PC-3 (cell line): ENCODE measurements around the gene SNX13. TPM values are rescaled to one million over a fixed set of nuclear protein-coding genes. Genes with fewer than 3 reads are reported as not detected.
A peak's percentile ranks its signal among the peaks of the same experiment; 100 is the strongest.

ENCODE experiments used
- ATAC-seq: fragments of 200-7000 bp; cut with Tn5 transposase; 2 replicates; pipeline ENCODE4 v1.9.1; 2020; ENCODE audit warnings: mild to moderate bottlenecking, moderate library complexity
- BruUV-seq: library from RNA; stranded (reverse); fragments of 400-500 nt; replicated peaks from 2 replicates; lab custom pipeline; 2021; lab: Mats Ljungman, UMichigan
- CTCF ChIA-PET: fragments of 300-600 bp; sonication (Branson Sonifier 250); formaldehyde crosslinking; loops from one replicate; lab custom pipeline; 2022; ENCODE audit warnings: antibody characterized with exemption; lab: Charles Lee
- POLR2A ChIA-PET: fragments of 300-600 bp; sonication (Branson Sonifier 250); formaldehyde crosslinking; loops from one replicate; lab custom pipeline; 2022; ENCODE audit warnings: antibody characterized with exemption; ENCODE audit not compliant: unreplicated experiment; lab: Charles Lee
- DNase-seq: peaks from one replicate; pipeline ENCODE4 v3.0.0-alpha.2; 2015
- H2AFZ ChIP-seq: fragments of 300-600 bp; sonication (generic); 2 replicates; pipeline ENCODE4 v1.6.0; 2016; ENCODE audit warnings: antibody characterized with exemption, low read length
- H3F3A ChIP-seq: fragments of 300-600 bp; sonication (generic); one replicate; pipeline ENCODE4 v1.6.0; 2017; ENCODE audit warnings: antibody characterized with exemption, low read length, control low read depth, mild to moderate bottlenecking; ENCODE audit not compliant: unreplicated experiment
- H3K27ac ChIP-seq: fragments of 300-600 bp; sonication (generic); 2 replicates; pipeline ENCODE4 v1.5.1; 2016; ENCODE audit warnings: mild to moderate bottlenecking, low read length
- H3K27me3 ChIP-seq: fragments of 300-600 bp; sonication (generic); 2 replicates; pipeline ENCODE4 v1.6.1; 2016; ENCODE audit warnings: low read length, mixed read lengths
- H3K36me3 ChIP-seq: fragments of 300-600 bp; sonication (generic); 2 replicates; pipeline ENCODE4 v1.6.1; 2016; ENCODE audit warnings: low read depth, mixed run types, low read length, mixed read lengths
- H3K4me1 ChIP-seq: fragments of 300-600 bp; sonication (generic); 2 replicates; pipeline ENCODE4 v1.5.1; 2016; ENCODE audit warnings: low read length; ENCODE audit not compliant: insufficient read depth
- H3K4me2 ChIP-seq: fragments of 300-600 bp; sonication (generic); 2 replicates; pipeline ENCODE4 v1.6.0; 2016; ENCODE audit warnings: low read length
- H3K4me3 ChIP-seq: fragments of 300-600 bp; sonication (generic); 2 replicates; pipeline ENCODE4 v1.5.1; 2016; ENCODE audit warnings: mild to moderate bottlenecking, low read length, mixed read lengths
- H3K79me2 ChIP-seq: fragments of 300-600 bp; sonication (generic); 2 replicates; pipeline ENCODE4 v1.6.1; 2017; ENCODE audit warnings: low read length, mixed read lengths
- H3K9ac ChIP-seq: fragments of 300-600 bp; sonication (generic); 2 replicates; pipeline ENCODE4 v1.6.0; 2016; ENCODE audit warnings: mild to moderate bottlenecking, low read length
- H3K9me2 ChIP-seq: fragments of 300-600 bp; sonication (generic); replicated peaks from 2 replicates; pipeline ENCODE4 v1.6.1; 2016; ENCODE audit warnings: mixed run types, low read length, mixed read lengths
- H3K9me3 ChIP-seq: fragments of 300-600 bp; sonication (generic); 2 replicates; pipeline ENCODE4 v1.6.1; 2016; ENCODE audit warnings: low read length, mixed read lengths
- H4K20me1 ChIP-seq: fragments of 300-600 bp; sonication (generic); 2 replicates; pipeline ENCODE4 v1.6.1; 2016; ENCODE audit warnings: low read length, mixed read lengths
- CTCF ChIP-seq: fragments of 300-600 bp; sonication (generic); conservative IDR thresholded peaks from 2 replicates; pipeline ENCODE4 v1.5.1; 2017; ENCODE audit warnings: antibody characterized with exemption, low read depth, mild to moderate bottlenecking, low read length
- EZH2 ChIP-seq: fragments of 300-600 bp; sonication (generic); IDR thresholded peaks from one replicate; pipeline ENCODE4 v1.6.1; 2017; ENCODE audit warnings: antibody characterized with exemption, mild to moderate bottlenecking, low read length; ENCODE audit not compliant: unreplicated experiment
- EZH2phosphoT487 ChIP-seq: fragments of 300-600 bp; sonication (generic); IDR thresholded peaks from 2 replicates; pipeline ENCODE4 v1.6.1; 2018; ENCODE audit warnings: mild to moderate bottlenecking, antibody characterized with exemption, low read length, borderline replicate concordance
- intact Hi-C: fragments of 100-400 bp; cut with micrococcal nuclease; formaldehyde crosslinking; loops from 2 replicates; pipeline ENCODE4 v1.9.0; 2023
- total RNA-seq: library from RNA; depleted of rRNA; stranded (reverse); fragments of >200 nt; gene quantifications from 2 replicates; pipeline ENCODE4 v1.2.3, GENCODE V29; 2014

The SNX13 gene
- total RNA-seq, 1 experiment from 2014 or later, result 33.9 TPM

GRCh38 chr7:17965603-17966002 lies 25.3 kb upstream of the SNX13 start:
- Histone ChIP-seq H3K4me2 (peak overlapping the region; percentile 27; the same call in 1 of the 2 replicates), H3K4me3 (no peak overlapping the region), H3K4me1 (peaks cover 29% of the 10 kb centered on the region), H3K9ac (no peak overlapping the region), H2AFZ (no peak overlapping the region), H4K20me1 (no peaks in the 10 kb centered on the region), H3K36me3 (no peaks in the 10 kb centered on the region), H3F3A (peaks cover 8% of the 10 kb centered on the region), H3K79me2 (no peaks in the 10 kb centered on the region), H3K27me3 (no peaks in the 10 kb centered on the region), H3K9me2 (no peaks in the 10 kb centered on the region), H3K9me3 (no peaks in the 10 kb centered on the region), H3K27ac (peak overlapping the region; percentile 38; the same call in 1 of the 2 replicates)
- POLR2A ChIA-PET, result interaction anchor here (0.6 kb wide), 2 partner anchors 105 to 348 kb away, joined by 3 read pairs; no protein-coding TSS in a partner anchor
- DNase-seq (peak; percentile 78), ATAC-seq (peak; percentile 84)
- intact Hi-C loops, result loop anchor here (1.0 to 5.0 kb wide), 4 partner anchors 17 to 283 kb away; no protein-coding TSS in a partner anchor
- TF ChIP-seq EZH2phosphoT487 (no peak), EZH2 (no peak), CTCF (no peak)
- CTCF ChIA-PET, result interaction anchor here (0.5 kb wide), 1 partner anchor 687 kb away, joined by 4 read pairs; no protein-coding TSS in a partner anchor
- BruUV-seq, result no TSS peak

GRCh38 chr7:17963281-17963680 lies 23.0 kb upstream of the SNX13 start:
- Histone ChIP-seq H3K27ac (no peak overlapping the region), H3K9ac (no peak overlapping the region), H4K20me1 (no peaks in the 10 kb centered on the region), H3K36me3 (no peaks in the 10 kb centered on the region), H3K9me3 (no peaks in the 10 kb centered on the region), H3F3A (peaks cover 8% of the 10 kb centered on the region), H3K27me3 (no peaks in the 10 kb centered on the region), H2AFZ (no peak overlapping the region), H3K4me3 (no peak overlapping the region), H3K9me2 (no peaks in the 10 kb centered on the region), H3K4me1 (peaks cover 16% of the 10 kb centered on the region), H3K79me2 (no peaks in the 10 kb centered on the region), H3K4me2 (no peak overlapping the region)
- no peak for DNase-seq
- no peak for ATAC-seq
- CTCF ChIA-PET, result no interaction called here
- intact Hi-C loops, result no loop called here
- no TSS peak for BruUV-seq
- TF ChIP-seq CTCF (no peak), EZH2 (no peak), EZH2phosphoT487 (no peak)
- POLR2A ChIA-PET, result interaction anchor here (0.6 kb wide), 1 partner anchor 32 kb away, joined by 6 read pairs; no protein-coding TSS in a partner anchor

GRCh38 chr7:17962652-17963051 lies 22.4 kb upstream of the SNX13 start:
- Histone ChIP-seq H3K27ac (no peak overlapping the region), H3F3A (peaks cover 8% of the 10 kb centered on the region), H3K79me2 (no peaks in the 10 kb centered on the region), H3K36me3 (no peaks in the 10 kb centered on the region), H4K20me1 (no peaks in the 10 kb centered on the region), H3K4me1 (peaks cover 16% of the 10 kb centered on the region), H3K9me3 (no peaks in the 10 kb centered on the region), H3K27me3 (no peaks in the 10 kb centered on the region), H2AFZ (no peak overlapping the region), H3K9me2 (no peaks in the 10 kb centered on the region), H3K4me3 (no peak overlapping the region), H3K9ac (no peak overlapping the region), H3K4me2 (no peak overlapping the region)
- intact Hi-C loops, result no loop called here
- ATAC-seq, result no peak
- CTCF ChIA-PET, result no interaction called here
- POLR2A ChIA-PET, result interaction anchor here (0.6 kb wide), 1 partner anchor 267 kb away, joined by 4 read pairs; no protein-coding TSS in a partner anchor
- no TSS peak for BruUV-seq
- DNase-seq, result no peak
- no peak for TF ChIP-seq EZH2
- no peak for TF ChIP-seq CTCF
- no peak for TF ChIP-seq EZH2phosphoT487
